HepG2 (cell line): ENCODE results near the gene VAC14. TPM values are rescaled to one million over a fixed set of nuclear protein-coding genes. Genes with fewer than 3 reads are reported as not detected.
A peak's percentile ranks its signal among the peaks of the same experiment; 100 is the strongest.

ENCODE experiments used
- ATM ChIP-seq: fragments of 450-650 bp; IDR thresholded peaks from 2 replicates; pipeline ENCODE4 v1.7.1; 2017; ENCODE audit warnings: mild to moderate bottlenecking, borderline replicate concordance
- DMAP1 ChIP-seq: IDR thresholded peaks from 2 replicates; pipeline ENCODE4 v1.6.1; 2016
- ETV6 ChIP-seq: sonication (generic); formaldehyde crosslinking; conservative IDR thresholded peaks from 2 replicates; pipeline ENCODE4 v1.4.0; 2020; ENCODE audit warnings: missing genetic modification reagents
- HOXA9 ChIP-seq: sonication (generic); formaldehyde crosslinking; IDR thresholded peaks from 2 replicates; pipeline ENCODE4 v1.8.1; 2022; ENCODE audit warnings: missing genetic modification reagents, mild to moderate bottlenecking, moderate library complexity, borderline replicate concordance
- MBD4 ChIP-seq: IDR thresholded peaks from 2 replicates; pipeline ENCODE4 v1.6.1; 2012; ENCODE audit warnings: low read length, inconsistent platforms, borderline replicate concordance
- NR0B2 ChIP-seq: sonication (generic); formaldehyde crosslinking; IDR thresholded peaks from 2 replicates; pipeline ENCODE4 v1.4.0; 2020; ENCODE audit warnings: mild to moderate bottlenecking, missing genetic modification reagents
- POGK ChIP-seq: sonication (generic); formaldehyde crosslinking; conservative IDR thresholded peaks from 2 replicates; pipeline ENCODE4 v1.8.0; 2022; ENCODE audit warnings: mild to moderate bottlenecking, moderate library complexity, missing genetic modification reagents
- PTBP1 ChIP-seq: fragments of 200-400 bp; formaldehyde crosslinking; IDR thresholded peaks from 2 replicates; pipeline ENCODE4 v1.6.1; 2018; ENCODE audit warnings: low read length, low read depth; ENCODE audit not compliant: poor library complexity, severe bottlenecking
- SALL1 ChIP-seq: sonication (generic); formaldehyde crosslinking; IDR thresholded peaks from 2 replicates; pipeline ENCODE4 v1.8.0; 2022; ENCODE audit warnings: mild to moderate bottlenecking, missing genetic modification reagents
- SMARCC2 ChIP-seq: fragments of 450-650 bp; IDR thresholded peaks from 2 replicates; pipeline ENCODE4 v1.6.1; 2017; ENCODE audit warnings: antibody characterized with exemption, mild to moderate bottlenecking
- SOX5 ChIP-seq: IDR thresholded peaks from 2 replicates; pipeline ENCODE4 v1.6.1; 2016; ENCODE audit warnings: borderline replicate concordance
- YEATS2 ChIP-seq: sonication (generic); formaldehyde crosslinking; IDR thresholded peaks from 2 replicates; pipeline ENCODE4 v1.4.0; 2020; ENCODE audit warnings: missing genetic modification reagents, borderline replicate concordance
- ZBTB37 ChIP-seq: sonication (generic); formaldehyde crosslinking; IDR thresholded peaks from 2 replicates; pipeline ENCODE4 v1.4.0; 2020; ENCODE audit warnings: mild to moderate bottlenecking, missing genetic modification reagents
- ZNF331 ChIP-seq: sonication (generic); formaldehyde crosslinking; IDR thresholded peaks from 2 replicates; pipeline ENCODE4 v1.4.0; 2020; ENCODE audit warnings: missing genetic modification reagents
- ZNF563 ChIP-seq: sonication (generic); formaldehyde crosslinking; IDR thresholded peaks from 2 replicates; pipeline ENCODE4 v1.8.0; 2022; ENCODE audit warnings: mild to moderate bottlenecking, moderate library complexity, missing genetic modification reagents
- ZNF883 ChIP-seq: sonication (generic); formaldehyde crosslinking; IDR thresholded peaks from 2 replicates; pipeline ENCODE4 v1.5.1; 2020; ENCODE audit warnings: mild to moderate bottlenecking, missing genetic modification reagents; ENCODE audit errors: not compliant biosample characterization
- polyA plus RNA-seq, 8 experiments: library from polyadenylated mRNA; depleted of rRNA in 3 of 8; stranded (reverse) in 7 of 8; unstranded in 1 of 8; fragments of >200 nt; fragmentation: Illumina TruSeq in 4 of 8; extraction: Trizol in 4 of 8; gene quantifications; 2 replicates each; pipeline versions ENCODE4 v1.2.1 to v1.2.3, GENCODE V29; 2011 to 2016; ENCODE audit warnings: low read depth in 4 of 8, missing spikeins in 1 of 8, mixed read lengths in 1 of 8; ENCODE audit not compliant: insufficient read depth in 1 of 8
- total RNA-seq, 5 experiments: library from RNA; depleted of rRNA; stranded (reverse); fragments of >200 nt; fragmentation: Illumina TruSeq; extraction: Trizol; gene quantifications; 2 replicates each; pipeline ENCODE4 v1.2.3, GENCODE V29; 2016; ENCODE audit warnings: low read depth in 1 of 5
- TF ChIP-seq, protein P1 (sequence below): IDR thresholded peaks from 2 replicates; pipeline ENCODE4 v1.6.1; 2016; ENCODE audit warnings: low read depth, missing genetic modification reagents, missing compliant biosample characterization
- TF ChIP-seq, protein P2 (sequence below): sonication (generic); formaldehyde crosslinking; IDR thresholded peaks from 2 replicates; pipeline ENCODE4 v1.8.0; 2022; ENCODE audit warnings: mild to moderate bottlenecking, missing genetic modification reagents

Gene VAC14
- total and polyA plus RNA-seq, 2 of the 13 experiments (the other 11 are each of a cell fraction or from before 2014, with no cell fraction given) = 23.5 to 24.6 TPM

DNA sequence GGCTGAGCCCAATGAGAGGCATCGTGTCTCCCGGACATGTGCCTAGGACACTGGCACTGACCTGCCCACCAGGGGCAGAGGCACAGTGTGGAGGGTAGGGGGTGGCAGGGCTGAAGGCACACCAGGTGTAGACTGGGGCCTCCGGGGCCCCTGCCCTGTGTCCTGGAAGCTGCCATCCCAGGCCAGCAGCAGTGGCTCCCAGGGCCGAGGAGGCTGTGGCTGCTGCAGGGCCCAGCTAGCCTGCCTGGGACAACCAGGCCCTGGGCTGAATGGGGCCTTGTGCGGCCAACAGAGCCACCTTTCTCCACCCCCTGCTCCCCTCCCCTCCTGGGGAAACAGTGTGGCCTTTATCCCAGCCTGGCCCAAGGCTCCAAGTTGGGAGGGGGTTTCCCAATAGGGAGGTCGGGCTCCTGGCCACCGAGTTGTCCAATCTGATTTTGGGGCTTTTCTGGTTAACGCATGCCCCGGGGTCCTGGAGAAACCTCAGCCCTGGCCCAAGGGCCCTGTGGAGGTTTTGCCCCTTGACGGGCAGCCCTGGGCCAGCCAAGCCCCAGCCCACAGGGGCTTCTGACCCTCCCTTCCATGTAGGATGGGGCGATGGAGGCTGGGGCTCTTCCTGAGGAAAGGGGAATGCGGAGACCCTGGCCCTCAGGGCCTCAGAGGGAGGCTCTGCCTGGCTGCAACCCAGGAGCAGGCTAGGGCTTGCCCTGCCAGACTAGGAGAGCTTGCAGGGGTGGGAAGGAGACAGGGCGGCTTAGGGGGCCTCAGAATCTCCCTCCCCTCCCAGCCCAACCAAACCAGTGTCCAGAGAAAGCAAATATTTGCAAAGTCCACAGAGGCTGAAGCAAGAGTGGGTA, 119.3 kb downstream of the VAC14 start (continued):
- TF ChIP-seq POGK (peak; percentile 63), ZNF883 (CRISPR knock-in tag) (no peak), SOX5 (CRISPR knock-in tag) (peak; percentile 28; the same call in 1 of the 2 replicates), ZNF563 (CRISPR knock-in tag) (peak; percentile 60), ATM (no peak), SALL1 (CRISPR knock-in tag) (peak; percentile 68), DMAP1 (CRISPR knock-in tag) (no peak), ZNF331 (CRISPR knock-in tag) (no peak), MBD4 (no peak), NR0B2 (peak; percentile 45; the same call in 1 of the 2 replicates), PTBP1 (no peak), YEATS2 (CRISPR knock-in tag) (0 out of 2 replicates have a peak, but pooled peaks have one; percentile 13), HOXA9 (CRISPR knock-in tag) (no peak), SMARCC2 (no peak), ETV6 (0 out of 2 replicates have a peak, but pooled peaks have one; percentile 17), ZBTB37 (CRISPR knock-in tag) (peak; percentile 64; the same call in 1 of the 2 replicates)
- TF ChIP-seq, protein P1, sequence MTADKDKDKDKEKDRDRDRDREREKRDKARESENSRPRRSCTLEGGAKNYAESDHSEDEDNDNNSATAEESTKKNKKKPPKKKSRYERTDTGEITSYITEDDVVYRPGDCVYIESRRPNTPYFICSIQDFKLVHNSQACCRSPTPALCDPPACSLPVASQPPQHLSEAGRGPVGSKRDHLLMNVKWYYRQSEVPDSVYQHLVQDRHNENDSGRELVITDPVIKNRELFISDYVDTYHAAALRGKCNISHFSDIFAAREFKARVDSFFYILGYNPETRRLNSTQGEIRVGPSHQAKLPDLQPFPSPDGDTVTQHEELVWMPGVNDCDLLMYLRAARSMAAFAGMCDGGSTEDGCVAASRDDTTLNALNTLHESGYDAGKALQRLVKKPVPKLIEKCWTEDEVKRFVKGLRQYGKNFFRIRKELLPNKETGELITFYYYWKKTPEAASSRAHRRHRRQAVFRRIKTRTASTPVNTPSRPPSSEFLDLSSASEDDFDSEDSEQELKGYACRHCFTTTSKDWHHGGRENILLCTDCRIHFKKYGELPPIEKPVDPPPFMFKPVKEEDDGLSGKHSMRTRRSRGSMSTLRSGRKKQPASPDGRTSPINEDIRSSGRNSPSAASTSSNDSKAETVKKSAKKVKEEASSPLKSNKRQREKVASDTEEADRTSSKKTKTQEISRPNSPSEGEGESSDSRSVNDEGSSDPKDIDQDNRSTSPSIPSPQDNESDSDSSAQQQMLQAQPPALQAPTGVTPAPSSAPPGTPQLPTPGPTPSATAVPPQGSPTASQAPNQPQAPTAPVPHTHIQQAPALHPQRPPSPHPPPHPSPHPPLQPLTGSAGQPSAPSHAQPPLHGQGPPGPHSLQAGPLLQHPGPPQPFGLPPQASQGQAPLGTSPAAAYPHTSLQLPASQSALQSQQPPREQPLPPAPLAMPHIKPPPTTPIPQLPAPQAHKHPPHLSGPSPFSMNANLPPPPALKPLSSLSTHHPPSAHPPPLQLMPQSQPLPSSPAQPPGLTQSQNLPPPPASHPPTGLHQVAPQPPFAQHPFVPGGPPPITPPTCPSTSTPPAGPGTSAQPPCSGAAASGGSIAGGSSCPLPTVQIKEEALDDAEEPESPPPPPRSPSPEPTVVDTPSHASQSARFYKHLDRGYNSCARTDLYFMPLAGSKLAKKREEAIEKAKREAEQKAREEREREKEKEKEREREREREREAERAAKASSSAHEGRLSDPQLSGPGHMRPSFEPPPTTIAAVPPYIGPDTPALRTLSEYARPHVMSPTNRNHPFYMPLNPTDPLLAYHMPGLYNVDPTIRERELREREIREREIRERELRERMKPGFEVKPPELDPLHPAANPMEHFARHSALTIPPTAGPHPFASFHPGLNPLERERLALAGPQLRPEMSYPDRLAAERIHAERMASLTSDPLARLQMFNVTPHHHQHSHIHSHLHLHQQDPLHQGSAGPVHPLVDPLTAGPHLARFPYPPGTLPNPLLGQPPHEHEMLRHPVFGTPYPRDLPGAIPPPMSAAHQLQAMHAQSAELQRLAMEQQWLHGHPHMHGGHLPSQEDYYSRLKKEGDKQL (CRISPR knock-in tag) = no peak
- TF ChIP-seq, protein P2, sequence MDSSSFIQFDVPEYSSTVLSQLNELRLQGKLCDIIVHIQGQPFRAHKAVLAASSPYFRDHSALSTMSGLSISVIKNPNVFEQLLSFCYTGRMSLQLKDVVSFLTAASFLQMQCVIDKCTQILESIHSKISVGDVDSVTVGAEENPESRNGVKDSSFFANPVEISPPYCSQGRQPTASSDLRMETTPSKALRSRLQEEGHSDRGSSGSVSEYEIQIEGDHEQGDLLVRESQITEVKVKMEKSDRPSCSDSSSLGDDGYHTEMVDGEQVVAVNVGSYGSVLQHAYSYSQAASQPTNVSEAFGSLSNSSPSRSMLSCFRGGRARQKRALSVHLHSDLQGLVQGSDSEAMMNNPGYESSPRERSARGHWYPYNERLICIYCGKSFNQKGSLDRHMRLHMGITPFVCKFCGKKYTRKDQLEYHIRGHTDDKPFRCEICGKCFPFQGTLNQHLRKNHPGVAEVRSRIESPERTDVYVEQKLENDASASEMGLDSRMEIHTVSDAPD (CRISPR knock-in tag) = peak; percentile 75; the same call in 1 of the 2 replicates
